IPS DF 19.7 (cell line): ENCODE results near the gene FAM50A.

ENCODE experiments used
- DNase-seq: peaks from one replicate; pipeline ENCODE4 v3.0.0-alpha.2; 2013; ENCODE audit warnings: low read depth, low spot score

FAM50A gene

DNA sequence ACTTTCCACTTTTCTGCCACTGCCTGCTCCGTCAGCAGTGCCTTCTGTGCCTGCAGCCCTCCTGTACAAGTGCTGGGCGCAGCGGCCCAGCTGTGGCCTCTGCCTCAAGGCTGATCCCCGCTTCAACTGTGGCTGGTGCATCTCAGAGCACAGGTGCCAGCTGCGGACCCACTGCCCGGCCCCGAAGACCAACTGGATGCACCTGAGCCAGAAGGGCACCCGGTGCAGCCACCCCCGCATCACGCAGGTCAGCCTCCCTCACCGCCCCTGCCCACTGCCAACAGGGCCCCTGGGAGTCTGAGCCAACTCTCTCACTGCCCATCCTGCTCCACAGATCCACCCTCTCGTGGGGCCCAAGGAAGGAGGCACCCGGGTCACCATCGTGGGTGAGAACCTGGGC, 21.7 kb downstream of the FAM50A start:
- no peak for DNase-seq

- DNase-seq: no peak
Measured at GRCh38 chrX:154466036-154466435, 22.1 kb downstream of the FAM50A start.

DNA sequence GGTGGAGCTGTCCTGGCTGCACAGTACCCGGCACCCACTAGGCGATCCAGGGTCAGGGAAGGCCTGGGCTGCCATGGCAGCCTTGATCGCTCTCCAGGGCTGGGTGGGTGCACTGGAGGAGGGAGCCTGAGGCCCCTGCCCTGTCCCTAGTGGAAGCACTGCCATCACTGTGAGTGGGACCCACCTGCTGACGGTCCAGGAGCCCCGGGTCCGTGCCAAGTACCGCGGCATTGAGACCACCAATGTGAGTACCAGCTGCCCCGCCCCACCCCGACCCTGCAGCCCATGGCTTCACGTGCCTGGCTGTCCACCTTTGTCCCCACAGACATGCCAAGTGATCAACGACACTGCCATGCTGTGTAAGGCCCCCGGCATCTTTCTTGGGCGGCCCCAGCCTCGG, 23.0 kb downstream of the FAM50A start:
- DNase-seq: no peak

DNA sequence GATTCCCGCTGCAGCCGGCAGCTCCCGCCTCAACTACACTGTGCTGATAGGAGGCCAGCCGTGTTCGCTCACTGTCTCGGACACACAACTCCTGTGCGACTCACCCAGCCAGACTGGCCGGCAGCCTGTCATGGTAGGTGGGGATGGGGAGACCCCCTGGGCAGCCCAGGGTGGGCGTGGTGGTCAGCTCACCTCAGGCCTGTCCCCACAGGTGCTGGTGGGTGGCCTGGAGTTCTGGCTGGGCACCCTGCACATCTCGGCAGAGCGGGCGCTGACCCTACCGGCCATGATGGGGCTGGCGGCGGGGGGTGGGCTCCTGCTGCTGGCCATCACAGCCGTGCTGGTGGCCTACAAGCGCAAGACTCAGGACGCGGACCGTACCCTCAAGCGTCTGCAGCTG, 23.6 kb downstream of the FAM50A start:
- DNase-seq: no peak

GRCh38 chrX:154468217-154468616, 24.3 kb downstream of the FAM50A start:
- no peak for DNase-seq

GRCh38 chrX:154469114-154469513, 25.2 kb downstream of the FAM50A start:
- DNase-seq: no peak

GRCh38 chrX:154469880-154470279, 25.9 kb downstream of the FAM50A start:
- no peak for DNase-seq

DNA sequence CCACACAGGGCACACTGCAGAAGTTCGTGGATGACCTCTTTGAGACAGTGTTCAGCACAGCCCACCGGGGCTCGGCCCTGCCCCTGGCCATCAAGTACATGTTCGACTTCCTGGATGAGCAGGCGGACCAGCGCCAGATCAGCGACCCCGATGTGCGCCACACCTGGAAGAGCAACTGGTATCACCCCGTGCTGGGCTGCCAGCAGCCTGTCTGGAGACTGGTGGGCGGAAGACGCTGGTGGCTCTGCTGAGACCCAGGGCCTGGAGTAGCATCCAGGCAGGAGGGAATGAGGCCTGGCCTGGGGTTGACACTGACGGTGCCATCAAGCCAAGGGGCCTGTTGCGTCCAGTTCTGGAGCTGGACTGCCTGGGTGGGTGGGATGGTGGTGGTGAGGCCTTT, 26.5 kb downstream of the FAM50A start:
- DNase-seq: no peak

GRCh38 chrX:154470914-154471568, 27.1 kb downstream of the FAM50A start:
- DNase-seq: no peak

DNA sequence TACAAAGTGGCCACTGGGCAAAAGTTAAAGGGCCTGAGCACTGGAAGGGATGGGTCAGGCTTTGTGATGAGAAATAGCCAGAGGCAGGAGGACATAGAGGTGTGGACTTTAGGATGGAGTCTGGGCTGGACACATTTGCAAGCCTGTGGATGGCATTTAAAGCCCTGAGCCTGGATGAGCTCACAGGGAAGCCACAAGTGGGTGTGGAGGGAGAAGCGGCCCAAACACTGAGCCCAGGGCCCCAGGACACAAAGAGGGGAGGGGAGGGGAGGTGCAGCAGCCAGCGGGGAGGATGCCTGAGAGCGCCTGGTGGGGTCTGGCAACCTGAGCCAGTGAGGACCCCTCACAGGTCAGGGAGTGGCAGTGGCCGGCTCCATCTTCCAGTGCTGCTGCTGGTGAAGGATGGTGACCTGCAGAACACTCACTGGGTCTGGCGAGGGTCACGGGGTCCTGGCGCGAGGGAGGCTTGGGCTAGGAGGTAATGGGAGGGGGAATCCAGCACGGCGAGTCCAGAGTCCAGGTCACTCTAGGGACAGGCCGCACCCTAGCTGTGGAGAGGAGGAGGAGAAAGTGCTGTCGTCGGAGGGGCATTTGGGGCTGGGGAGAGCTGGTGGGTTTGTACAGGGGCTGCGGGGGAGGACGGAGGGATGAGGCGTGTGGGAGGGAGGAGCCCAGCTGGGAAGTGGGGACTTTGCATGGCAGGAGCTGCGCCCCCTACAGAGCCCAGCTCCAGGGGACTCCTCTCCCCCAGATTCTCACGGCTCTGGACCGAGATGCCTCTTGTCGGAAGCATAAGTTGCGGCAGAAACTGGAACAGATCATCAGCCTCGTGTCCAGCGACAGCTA, 28.1 kb downstream of the FAM50A start:
- no peak for DNase-seq

DNA sequence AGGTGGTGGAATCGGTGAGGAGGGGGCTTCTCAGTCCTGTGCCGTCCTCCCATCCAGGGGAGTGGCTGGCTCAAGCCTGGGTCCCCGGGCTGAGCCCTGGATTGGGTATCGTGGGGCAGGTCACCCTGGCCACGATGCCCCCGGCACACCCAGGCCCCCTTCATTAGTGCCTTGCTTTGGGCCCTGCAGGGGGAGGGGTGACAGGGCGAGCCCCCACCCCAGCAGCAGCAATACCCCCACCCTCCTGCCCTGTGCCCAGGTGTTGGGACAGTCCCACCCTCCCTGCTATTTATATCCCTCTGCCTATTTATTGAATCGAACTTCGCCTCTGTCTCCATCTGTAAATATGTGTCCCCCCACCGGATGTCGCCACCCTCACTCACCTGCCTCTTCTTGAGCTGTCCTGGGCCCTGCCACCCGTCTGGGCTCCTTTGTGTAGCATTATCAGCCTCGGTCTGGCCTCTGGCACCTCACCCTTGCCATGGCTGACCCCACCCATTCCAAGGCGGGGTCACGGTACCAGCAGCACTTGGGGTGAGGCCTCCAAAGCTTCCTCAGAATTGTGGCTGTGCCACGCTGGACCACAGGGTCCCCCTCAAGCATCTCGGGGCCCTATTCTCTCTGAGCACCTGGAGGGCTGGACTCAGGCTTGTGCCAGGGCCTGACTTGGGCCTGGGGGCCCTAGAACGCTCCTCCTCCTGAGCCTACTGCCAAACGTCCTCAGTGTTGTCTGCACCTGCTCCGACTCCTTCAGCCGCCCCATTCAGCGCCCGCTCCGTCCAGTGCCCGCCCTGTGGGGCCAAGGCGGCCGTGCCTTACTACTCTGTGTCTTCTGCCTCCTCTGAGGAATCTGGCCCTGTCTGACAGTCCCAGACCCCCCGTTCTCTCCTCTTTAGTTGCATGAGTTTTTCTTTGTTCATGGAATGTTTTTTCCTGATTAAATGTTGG, 29.0 kb downstream of the FAM50A start:
- no peak for DNase-seq

GRCh38 chrX:154473683-154474082, 29.7 kb downstream of the FAM50A start:
- no peak for DNase-seq

DNA sequence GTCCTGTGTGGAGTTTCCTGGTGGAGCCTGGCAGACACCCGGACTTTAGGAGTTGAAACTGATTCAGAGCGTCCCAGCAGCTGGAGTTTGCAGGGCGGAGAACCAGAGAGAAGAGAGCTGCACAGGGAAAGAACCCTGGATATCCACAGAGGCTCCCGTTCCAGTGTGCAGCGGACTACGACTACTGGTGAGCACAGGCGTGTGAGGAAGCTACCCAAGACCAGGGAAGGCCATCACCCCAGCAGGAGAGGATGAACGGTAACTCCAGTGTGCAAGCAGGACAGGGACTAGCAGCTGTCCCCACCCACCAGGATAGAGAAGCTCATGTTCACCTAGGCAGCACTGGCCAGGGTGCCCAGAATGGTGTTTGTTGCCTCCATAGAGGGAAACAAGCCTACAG, 32.9 kb downstream of the FAM50A start:
- DNase-seq: no peak

- DNase-seq: no peak
Measured at GRCh38 chrX:154477891-154478477, 34.0 kb downstream of the FAM50A start.

- no peak for DNase-seq
Measured at GRCh38 chrX:154478728-154479622, 35.0 kb downstream of the FAM50A start, which contains the start of gene LAGE3. Gene LAGE3 (minus strand): TSS chrX:154479281. CDS start chrX:154478915, 366 bp downstream.

DNA sequence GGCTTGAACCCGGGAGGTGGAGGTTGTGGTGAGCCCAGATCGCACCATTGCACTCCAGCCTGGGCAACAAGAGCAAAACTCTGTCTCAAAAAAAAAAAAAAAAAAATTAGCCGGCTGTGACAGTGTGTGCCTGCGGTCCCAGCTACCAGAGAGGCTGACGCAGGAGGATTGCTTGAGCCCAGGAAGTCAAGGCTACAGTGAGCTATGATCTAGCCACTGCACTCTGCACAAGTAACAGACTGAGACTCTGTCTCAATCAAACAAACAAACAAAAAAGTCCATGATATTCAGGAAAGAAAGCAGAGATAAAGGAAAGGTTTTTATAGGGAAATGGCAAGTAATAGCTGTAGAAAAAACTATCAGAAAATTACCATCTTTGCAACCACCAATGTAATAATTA, 37.3 kb downstream of the FAM50A start:
- no peak for DNase-seq

GRCh38 chrX:154481911-154482601, 38.1 kb downstream of the FAM50A start:
- no peak for DNase-seq

DNA sequence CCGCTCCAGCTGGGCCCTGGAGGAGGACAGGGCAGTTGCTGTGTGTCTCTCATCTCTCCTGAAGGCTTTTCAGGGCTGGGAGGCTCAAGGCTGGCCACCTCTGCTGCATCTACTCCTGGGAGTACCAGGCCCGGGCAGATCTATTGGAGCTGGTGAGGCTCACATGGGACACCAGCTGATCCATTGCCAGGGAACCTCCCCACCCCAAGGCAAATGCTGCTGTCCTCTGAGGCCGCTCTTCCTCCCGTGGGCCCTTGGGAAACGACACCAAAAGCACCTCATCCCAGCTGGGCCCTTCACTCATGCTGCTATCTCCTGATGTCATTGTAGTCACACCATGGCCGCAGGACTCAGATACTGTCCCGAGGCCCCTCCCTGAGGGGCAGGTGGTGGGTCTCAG, 38.8 kb downstream of the FAM50A start:
- no peak for DNase-seq

DNA sequence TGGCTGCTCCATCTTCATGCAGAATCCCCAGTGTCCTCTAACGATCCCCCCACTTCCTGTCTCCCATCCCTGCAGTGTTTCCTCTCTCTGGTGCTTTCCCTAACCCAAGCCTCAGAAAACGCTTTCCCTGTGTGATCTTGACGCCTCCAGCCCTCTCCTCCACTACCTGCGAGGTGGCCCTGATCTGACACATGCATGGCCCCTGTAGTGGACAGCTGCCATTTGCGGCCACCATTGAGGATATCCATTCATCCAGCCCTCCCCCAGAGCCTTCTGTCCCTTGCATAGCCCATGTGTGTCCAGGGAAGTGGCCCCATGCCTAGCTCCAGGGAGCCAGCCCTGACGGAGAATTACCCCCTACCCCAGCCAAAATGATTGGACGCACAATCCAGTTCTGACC, 39.4 kb downstream of the FAM50A start:
- no peak for DNase-seq
